ENCODE data around the gene PTPN14. TPM values are rescaled to one million over a fixed set of nuclear protein-coding genes. Genes with fewer than 3 reads are reported as not detected.

Gene PTPN14
- total RNA-seq, 6 donors from 2014 or later, result 15.4 to 42.9 (median 27.0) TPM

DNA sequence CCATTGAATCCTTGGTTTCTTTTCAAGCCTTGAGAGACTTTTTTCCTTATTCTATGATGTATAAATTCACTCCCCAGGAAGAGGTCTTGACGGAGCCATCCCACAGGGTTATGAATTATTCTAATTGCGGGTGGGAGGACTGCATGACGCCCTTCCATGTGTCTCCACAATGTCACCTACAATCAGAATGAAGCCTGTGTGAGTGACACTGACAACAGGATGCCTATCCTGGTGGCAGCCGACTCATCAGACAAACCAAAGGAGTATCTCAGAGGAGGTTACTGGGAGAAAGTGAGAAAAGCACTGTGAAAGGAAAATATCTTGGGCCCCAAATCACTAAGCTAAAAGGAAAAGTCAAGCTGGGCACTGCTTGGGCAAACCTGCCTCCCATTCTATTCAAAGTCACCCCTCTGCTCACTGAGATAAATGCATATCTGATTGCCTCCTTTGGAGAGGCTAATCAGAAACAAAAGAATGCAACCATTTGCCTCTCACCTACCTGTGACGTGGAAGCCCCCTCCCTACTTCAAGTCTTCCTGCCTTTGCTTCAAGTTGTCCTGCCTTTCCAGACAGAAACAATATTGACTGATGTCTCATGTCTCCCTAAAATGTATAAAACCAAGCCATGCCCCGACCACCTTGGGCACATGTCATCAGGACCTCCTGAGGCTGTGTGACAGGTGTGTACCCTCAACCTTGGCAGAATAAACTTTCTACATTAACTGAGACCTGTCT is 172.0 kb downstream of the PTPN14 start:
- H3K27me3 ChIP-seq, result no peaks in the 10 kb centered on the region
- H3K9me3 ChIP-seq, result no peaks in the 10 kb centered on the region
- DNase-seq (no peak), ATAC-seq (ENCODE audit: low FRiP score in 2 of 2) (no peak)
- H3K36me3 ChIP-seq, result peaks cover 5 to 49% (median 13%) of the 10 kb centered on the region in 4 donors
- H3K4me1 ChIP-seq, result no peaks in the 10 kb centered on the region
- no peak overlapping the region for H3K4me3 ChIP-seq
- TF ChIP-seq POLR2AphosphoS5 (IDR thresholded peaks at IDR 0.05) (no peak), EP300 (IDR thresholded peaks at IDR 0.05) (no peak), POLR2A (IDR thresholded peaks at IDR 0.05) (no peak)
- TF ChIP-seq, protein P1, sequence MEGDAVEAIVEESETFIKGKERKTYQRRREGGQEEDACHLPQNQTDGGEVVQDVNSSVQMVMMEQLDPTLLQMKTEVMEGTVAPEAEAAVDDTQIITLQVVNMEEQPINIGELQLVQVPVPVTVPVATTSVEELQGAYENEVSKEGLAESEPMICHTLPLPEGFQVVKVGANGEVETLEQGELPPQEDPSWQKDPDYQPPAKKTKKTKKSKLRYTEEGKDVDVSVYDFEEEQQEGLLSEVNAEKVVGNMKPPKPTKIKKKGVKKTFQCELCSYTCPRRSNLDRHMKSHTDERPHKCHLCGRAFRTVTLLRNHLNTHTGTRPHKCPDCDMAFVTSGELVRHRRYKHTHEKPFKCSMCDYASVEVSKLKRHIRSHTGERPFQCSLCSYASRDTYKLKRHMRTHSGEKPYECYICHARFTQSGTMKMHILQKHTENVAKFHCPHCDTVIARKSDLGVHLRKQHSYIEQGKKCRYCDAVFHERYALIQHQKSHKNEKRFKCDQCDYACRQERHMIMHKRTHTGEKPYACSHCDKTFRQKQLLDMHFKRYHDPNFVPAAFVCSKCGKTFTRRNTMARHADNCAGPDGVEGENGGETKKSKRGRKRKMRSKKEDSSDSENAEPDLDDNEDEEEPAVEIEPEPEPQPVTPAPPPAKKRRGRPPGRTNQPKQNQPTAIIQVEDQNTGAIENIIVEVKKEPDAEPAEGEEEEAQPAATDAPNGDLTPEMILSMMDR (IDR thresholded peaks at IDR 0.05), result no peak
- 84 to 92% methylated on average over 6 of the region's 6 CpGs for WGBS, 2 donors
- no peak overlapping the region for H3K27ac ChIP-seq

DNA sequence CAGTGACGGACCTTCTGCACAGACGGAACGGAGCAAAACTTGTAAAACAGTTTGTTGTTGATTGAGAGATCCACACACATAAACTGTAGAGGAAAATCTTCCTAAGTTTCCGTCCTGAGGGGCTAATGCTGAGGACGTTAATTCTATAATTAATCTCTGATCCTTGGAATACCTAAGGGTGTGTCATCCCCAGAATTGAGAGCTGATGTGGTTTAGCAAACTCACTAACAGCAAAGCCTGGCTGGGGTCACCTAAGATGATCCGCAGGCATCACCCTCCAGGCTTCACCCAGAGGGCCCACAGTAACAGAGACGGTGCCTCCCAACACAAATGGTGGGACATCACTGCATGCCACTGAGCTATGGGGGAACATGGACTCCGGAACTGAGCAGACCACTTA is 172.9 kb downstream of the PTPN14 start:
- Histone ChIP-seq H3K4me1 (no peaks in the 10 kb centered on the region), H3K27ac (no peak overlapping the region), H3K4me3 (no peak overlapping the region), H3K9me3 (no peaks in the 10 kb centered on the region), H3K27me3 (no peaks in the 10 kb centered on the region), H3K36me3 (peaks cover 0 to 44% (median 6%) of the 10 kb centered on the region in 4 donors)
- ATAC-seq (ENCODE audit: low FRiP score in 2 of 2) (no peak), DNase-seq (no peak)
- 89 to 94% methylated on average over 8 of the region's 8 CpGs for WGBS, 2 donors
- TF ChIP-seq POLR2AphosphoS5 (IDR thresholded peaks at IDR 0.05), result no peak
- TF ChIP-seq, protein P1 (IDR thresholded peaks at IDR 0.05), result no peak
- TF ChIP-seq EP300 (IDR thresholded peaks at IDR 0.05), result no peak
- TF ChIP-seq POLR2A (IDR thresholded peaks at IDR 0.05), result no peak

DNA sequence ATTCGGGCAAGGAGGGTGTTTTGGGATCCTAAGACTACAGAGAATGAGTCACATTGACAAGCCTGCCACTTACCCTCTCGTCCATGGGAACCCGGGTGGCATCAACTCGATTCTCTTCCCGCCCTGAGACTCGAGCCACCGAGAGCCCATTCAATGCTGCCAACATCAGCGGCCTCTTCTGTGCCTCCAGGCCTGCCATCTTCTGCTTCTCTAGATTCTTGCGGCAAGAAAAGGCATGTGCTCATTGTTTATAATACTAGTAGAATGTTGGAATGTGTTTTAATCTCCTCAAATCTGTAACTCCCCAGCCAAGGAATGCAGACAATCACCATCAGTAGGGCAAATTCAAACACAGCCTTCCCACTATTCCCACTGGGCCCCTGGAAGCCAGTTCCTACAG is 173.5 kb downstream of the PTPN14 start:
- H3K27me3 ChIP-seq, result no peaks in the 10 kb centered on the region
- TF ChIP-seq, protein P1 (IDR thresholded peaks at IDR 0.05), result no peak
- TF ChIP-seq POLR2A (IDR thresholded peaks at IDR 0.05) (no peak), EP300 (IDR thresholded peaks at IDR 0.05) (no peak), POLR2AphosphoS5 (IDR thresholded peaks at IDR 0.05) (no peak)
- 82 to 87% methylated on average over 9 of the region's 9 CpGs for WGBS, 2 donors
- H3K4me1 ChIP-seq, result no peaks in the 10 kb centered on the region
- peaks cover 0 to 38% (median 1%) of the 10 kb centered on the region in 4 donors for H3K36me3 ChIP-seq
- DNase-seq, result no peak
- H3K9me3 ChIP-seq, result no peaks in the 10 kb centered on the region
- H3K4me3 ChIP-seq, result no peak overlapping the region
- ATAC-seq (ENCODE audit: low FRiP score in 2 of 2), result no peak
- no peak overlapping the region for H3K27ac ChIP-seq

DNA sequence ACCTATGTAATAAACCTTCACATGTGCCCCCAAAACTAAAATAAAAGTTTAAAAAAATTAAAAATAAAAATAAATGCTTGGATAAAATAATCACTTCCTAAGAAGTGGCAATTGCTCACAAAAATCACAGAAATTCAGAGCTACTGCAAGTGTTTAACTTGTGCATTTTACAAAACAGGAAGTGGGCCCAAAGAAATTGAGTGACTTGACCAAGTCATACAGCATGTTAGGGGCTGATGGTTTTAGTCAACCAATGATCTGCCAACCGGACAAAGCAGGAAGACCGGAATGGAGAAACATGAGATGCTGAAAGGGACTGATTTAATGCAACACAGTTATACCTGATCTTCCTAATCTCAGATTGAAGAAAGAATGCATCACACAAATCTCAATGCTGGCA is 173.9 kb downstream of the PTPN14 start:
- Histone ChIP-seq H3K4me3 (no peak overlapping the region), H3K9me3 (no peaks in the 10 kb centered on the region), H3K36me3 (peaks cover 0 to 34% (median under 1%) of the 10 kb centered on the region in 4 donors), H3K27ac (no peak overlapping the region), H3K4me1 (no peaks in the 10 kb centered on the region), H3K27me3 (no peaks in the 10 kb centered on the region)
- DNase-seq (no peak), ATAC-seq (ENCODE audit: low FRiP score in 2 of 2) (no peak)
- 90% methylated on average over 2 of the region's 2 CpGs for WGBS, 2 donors
- TF ChIP-seq, protein P1 (IDR thresholded peaks at IDR 0.05), result no peak
- no peak for TF ChIP-seq EP300 (IDR thresholded peaks at IDR 0.05)
- TF ChIP-seq POLR2A (IDR thresholded peaks at IDR 0.05), result no peak
- no peak for TF ChIP-seq POLR2AphosphoS5 (IDR thresholded peaks at IDR 0.05)

DNA sequence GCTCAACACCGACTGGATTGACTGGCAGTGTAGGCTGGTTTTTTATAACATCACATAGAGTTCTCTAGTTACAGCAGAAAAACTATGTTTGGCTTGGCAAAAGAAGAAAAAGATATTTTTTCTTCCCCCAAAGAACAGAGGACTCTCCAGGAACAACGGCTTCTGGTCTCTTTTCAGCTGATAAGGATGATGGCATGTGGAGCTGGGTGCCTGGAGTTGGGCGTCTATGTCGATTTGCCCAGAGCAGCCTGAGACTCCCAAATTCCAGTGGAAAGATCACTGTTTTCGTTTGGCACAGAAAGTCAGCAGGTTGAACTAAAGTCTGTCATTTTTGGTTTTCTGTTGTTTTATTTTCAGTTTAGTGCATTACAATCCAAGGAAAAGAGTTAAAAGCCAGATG is 179.3 kb downstream of the PTPN14 start:
- ATAC-seq (ENCODE audit: low FRiP score in 2 of 2) (no peak), DNase-seq (no peak)
- TF ChIP-seq POLR2AphosphoS5 (IDR thresholded peaks at IDR 0.05) (no peak), POLR2A (IDR thresholded peaks at IDR 0.05) (no peak), EP300 (IDR thresholded peaks at IDR 0.05) (no peak)
- TF ChIP-seq, protein P1 (IDR thresholded peaks at IDR 0.05), result no peak
- 54 to 56% methylated on average over 5 of the region's 5 CpGs for WGBS, 2 donors
- Histone ChIP-seq H3K4me3 (no peak overlapping the region), H3K9me3 (no peaks in the 10 kb centered on the region), H3K27ac (no peak overlapping the region), H3K27me3 (no peaks in the 10 kb centered on the region), H3K36me3 (peaks cover 0 to 45% (median 8%) of the 10 kb centered on the region in 4 donors), H3K4me1 (no peaks in the 10 kb centered on the region)

Data from upper lobe of left lung (tissue), 6 donors.